Thymus (tissue), 11 donors: Measurements from ENCODE around the gene PCDHGA1. TPM values are rescaled to one million over a fixed set of nuclear protein-coding genes. Genes with fewer than 3 reads are reported as not detected.

Source experiments
- DNase-seq, 9 donors: peaks; one replicate each; pipeline ENCODE4 v3.0.0-alpha.2; 2013; ENCODE audit warnings: low spot score in 9 of 9, low read depth in 6 of 9, missing footprints in 1 of 9
- H3K27ac ChIP-seq, 2 donors: one replicate each; pipeline ENCODE4 v1.5.1; 2013; ENCODE audit warnings: control low read depth in 1 of 2, low read depth in 1 of 2, low read length in 1 of 2, mild to moderate bottlenecking in 1 of 2, moderate library complexity in 1 of 2
- H3K27me3 ChIP-seq, 2 donors: one replicate each; pipeline ENCODE4 v1.5.1; 2013; ENCODE audit warnings: low read length in 1 of 2; ENCODE audit not compliant: control insufficient read depth in 2 of 2, insufficient read depth in 1 of 2
- H3K36me3 ChIP-seq, 2 donors: one replicate each; pipeline ENCODE4 v1.5.1; 2013; ENCODE audit warnings: low read length in 1 of 2, mild to moderate bottlenecking in 1 of 2, moderate library complexity in 1 of 2; ENCODE audit not compliant: control insufficient read depth in 2 of 2, insufficient read depth in 2 of 2
- H3K4me1 ChIP-seq, 2 donors: one replicate each; pipeline ENCODE4 v1.5.1; 2013; ENCODE audit warnings: low read length in 2 of 2; ENCODE audit not compliant: control insufficient read depth in 2 of 2, insufficient read depth in 2 of 2
- H3K4me3 ChIP-seq, 2 donors: one replicate each; pipeline ENCODE4 v1.5.1; 2013; ENCODE audit warnings: low read length in 2 of 2, control low read depth in 1 of 2, mild to moderate bottlenecking in 1 of 2
- H3K9me3 ChIP-seq, 2 donors: one replicate each; pipeline ENCODE4 v1.5.1; 2013; ENCODE audit warnings: low read length in 1 of 2, mild to moderate bottlenecking in 1 of 2; ENCODE audit not compliant: control insufficient read depth in 2 of 2, insufficient read depth in 1 of 2
- WGBS: extraction: QIAGEN DNeasy Blood & Tissue Kit; methylation state at CpG from one replicate; pipeline ENCODE4 v1.1.7; 2013; 5-methylcytosine and 5-hydroxymethylcytosine counted together
- polyA plus RNA-seq: library from polyadenylated mRNA; stranded (reverse); fragments of 200-250 nt; gene quantifications from one replicate; pipeline ENCODE4 v1.2.3, GENCODE V29; 2013
- total RNA-seq: library from RNA; stranded (reverse); fragments of 120-200 nt; gene quantifications from one replicate; pipeline ENCODE4 v1.2.4, GENCODE V29; 2013
- donor health status: healthy.

Gene PCDHGA1
- total and polyA plus RNA-seq, 2 donors, result 0.09 to 0.16 TPM

GRCh38 chr5:141510160-141510559, 179.8 kb downstream of the PCDHGA1 start:
- no peak overlapping the region for H3K4me3 ChIP-seq
- DNase-seq, result no peak
- H3K4me1 ChIP-seq, result peaks cover 10 to 56% of the 10 kb centered on the region in 2 donors
- H3K36me3 ChIP-seq, result peaks cover 2 to 5% of the 10 kb centered on the region in 2 donors
- no peaks in the 10 kb centered on the region for H3K9me3 ChIP-seq
- WGBS, result 98% methylated on average over 9 of the region's 9 CpGs
- H3K27me3 ChIP-seq, result peaks cover 0 to 51% of the 10 kb centered on the region in 2 donors
- no peak overlapping the region for H3K27ac ChIP-seq

- 93% methylated on average over 14 of the region's 14 CpGs for WGBS
- Histone ChIP-seq H3K27ac (no peak overlapping the region), H3K4me3 (no peak overlapping the region), H3K27me3 (peaks cover 0 to 51% of the 10 kb centered on the region in 2 donors), H3K4me1 (peaks cover 10 to 63% of the 10 kb centered on the region in 2 donors), H3K9me3 (no peaks in the 10 kb centered on the region), H3K36me3 (peaks cover 10 to 11% of the 10 kb centered on the region in 2 donors)
- DNase-seq, result no peak
Observed at GRCh38 chr5:141510850-141511601, 180.7 kb downstream of the PCDHGA1 start.

DNA sequence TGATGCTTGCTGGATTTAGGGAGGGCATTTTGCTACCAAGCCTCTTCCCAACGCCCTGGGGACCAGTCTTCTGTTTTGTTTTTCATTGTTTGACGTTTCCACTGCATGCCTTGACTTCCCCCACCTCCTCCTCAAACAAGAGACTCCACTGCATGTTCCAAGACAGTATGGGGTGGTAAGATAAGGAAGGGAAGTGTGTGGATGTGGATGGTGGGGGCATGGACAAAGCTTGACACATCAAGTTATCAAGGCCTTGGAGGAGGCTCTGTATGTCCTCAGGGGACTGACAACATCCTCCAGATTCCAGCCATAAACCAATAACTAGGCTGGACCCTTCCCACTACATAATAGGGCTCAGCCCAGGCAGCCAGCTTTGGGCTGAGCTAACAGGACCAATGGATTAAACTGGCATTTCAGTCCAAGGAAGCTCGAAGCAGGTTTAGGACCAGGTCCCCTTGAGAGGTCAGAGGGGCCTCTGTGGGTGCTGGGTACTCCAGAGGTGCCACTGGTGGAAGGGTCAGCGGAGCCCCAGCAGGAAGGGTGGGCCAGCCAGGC, 181.5 kb downstream of the PCDHGA1 start:
- H3K4me3 ChIP-seq, result no peak overlapping the region
- H3K9me3 ChIP-seq, result no peaks in the 10 kb centered on the region
- peaks cover 10 to 63% of the 10 kb centered on the region in 2 donors for H3K4me1 ChIP-seq
- H3K27me3 ChIP-seq, result peaks cover 0 to 51% of the 10 kb centered on the region in 2 donors
- no peak for DNase-seq
- 83% methylated on average over 4 of the region's 4 CpGs for WGBS
- peak overlapping the region in 1 of 2 donors; percentile 46 for H3K27ac ChIP-seq
- peaks cover 18 to 19% of the 10 kb centered on the region in 2 donors for H3K36me3 ChIP-seq

DNA sequence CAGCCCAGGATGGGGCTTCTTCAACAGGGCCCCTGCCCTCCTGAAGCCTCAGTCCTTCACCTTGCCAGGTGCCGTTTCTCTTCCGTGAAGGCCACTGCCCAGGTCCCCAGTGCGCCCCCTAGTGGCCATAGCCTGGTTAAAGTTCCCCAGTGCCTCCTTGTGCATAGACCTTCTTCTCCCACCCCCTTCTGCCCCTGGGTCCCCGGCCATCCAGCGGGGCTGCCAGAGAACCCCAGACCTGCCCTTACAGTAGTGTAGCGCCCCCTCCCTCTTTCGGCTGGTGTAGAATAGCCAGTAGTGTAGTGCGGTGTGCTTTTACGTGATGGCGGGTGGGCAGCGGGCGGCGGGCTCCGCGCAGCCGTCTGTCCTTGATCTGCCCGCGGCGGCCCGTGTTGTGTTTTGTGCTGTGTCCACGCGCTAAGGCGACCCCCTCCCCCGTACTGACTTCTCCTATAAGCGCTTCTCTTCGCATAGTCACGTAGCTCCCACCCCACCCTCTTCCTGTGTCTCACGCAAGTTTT, 182.1 kb downstream of the PCDHGA1 start:
- H3K9me3 ChIP-seq, result no peaks in the 10 kb centered on the region
- peak overlapping the region; percentile 72 to 73 for H3K27ac ChIP-seq
- WGBS, result 7% methylated on average over 28 of the region's 28 CpGs
- DNase-seq, result peak in 7 of 9 donors; percentile 49 to 83 (median 68)
- H3K27me3 ChIP-seq, result peaks cover 0 to 51% of the 10 kb centered on the region in 2 donors
- H3K4me3 ChIP-seq, result peak overlapping the region; percentile 38 to 41
- peaks cover 24 to 25% of the 10 kb centered on the region in 2 donors for H3K36me3 ChIP-seq
- H3K4me1 ChIP-seq, result peaks cover 10 to 60% of the 10 kb centered on the region in 2 donors

DNA sequence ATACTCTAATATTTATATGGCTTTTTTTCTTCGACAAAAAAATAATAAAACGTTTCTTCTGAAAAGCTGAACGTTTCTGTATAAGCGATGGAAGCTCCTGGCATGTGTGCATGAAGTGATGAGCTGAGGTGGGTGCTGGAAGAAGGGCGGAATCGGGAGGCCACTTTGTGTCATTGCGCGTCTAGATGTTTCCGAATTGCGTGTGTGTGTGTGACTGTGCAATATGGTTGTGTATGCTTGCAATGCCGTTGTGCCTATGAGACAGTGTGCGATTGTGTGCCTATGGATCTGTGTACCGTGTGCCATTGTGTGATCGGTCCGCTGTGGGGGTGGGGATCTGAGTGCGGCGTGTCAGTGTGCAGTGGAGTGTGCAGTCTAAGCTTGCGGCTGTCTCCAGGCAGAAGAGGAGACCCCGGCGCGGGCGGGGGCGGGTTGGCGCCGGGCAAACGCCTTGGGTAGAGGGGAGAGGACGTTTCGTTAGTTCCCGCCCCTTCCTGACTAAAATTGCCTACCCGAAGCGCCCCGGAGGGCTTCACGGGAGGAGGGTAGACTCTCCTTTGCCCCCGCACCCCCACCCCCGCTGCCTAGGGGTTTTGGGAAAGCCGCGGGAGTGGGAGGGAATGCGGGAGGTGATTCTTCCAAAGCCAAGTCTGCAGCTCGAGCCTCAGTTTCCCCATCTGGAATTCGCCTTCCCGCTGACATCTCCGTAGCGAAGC, 182.8 kb downstream of the PCDHGA1 start:
- Histone ChIP-seq H3K27me3 (peaks cover 0 to 45% of the 10 kb centered on the region in 2 donors), H3K27ac (peak overlapping the region; percentile 72 to 77), H3K4me3 (peak overlapping the region; percentile 38 to 41), H3K9me3 (no peaks in the 10 kb centered on the region), H3K36me3 (peaks cover 30 to 31% of the 10 kb centered on the region in 2 donors), H3K4me1 (peaks cover 10 to 54% of the 10 kb centered on the region in 2 donors)
- 10% methylated on average over 43 of the region's 43 CpGs for WGBS
- DNase-seq, result peak in 5 of 9 donors; percentile 31 to 66 (median 39)

- H3K27ac ChIP-seq, result peak overlapping the region; percentile 72 to 77
- 43% methylated on average over 29 of the region's 29 CpGs for WGBS
- H3K4me3 ChIP-seq, result peak overlapping the region; percentile 38 to 41
- peaks cover 10 to 48% of the 10 kb centered on the region in 2 donors for H3K4me1 ChIP-seq
- peak in 5 of 9 donors; percentile 28 to 64 (median 34) for DNase-seq
- no peaks in the 10 kb centered on the region for H3K9me3 ChIP-seq
- peaks cover 0 to 39% of the 10 kb centered on the region in 2 donors for H3K27me3 ChIP-seq
- H3K36me3 ChIP-seq, result peaks cover 32 to 38% of the 10 kb centered on the region in 2 donors
Observed at GRCh38 chr5:141513627-141514329, 183.5 kb downstream of the PCDHGA1 start.

GRCh38 chr5:141514330-141515133, 184.2 kb downstream of the PCDHGA1 start:
- Histone ChIP-seq H3K9me3 (no peaks in the 10 kb centered on the region), H3K27me3 (peaks cover 0 to 32% of the 10 kb centered on the region in 2 donors), H3K27ac (peak overlapping the region; percentile 36 to 72), H3K4me3 (no peak overlapping the region), H3K4me1 (peaks cover 10 to 40% of the 10 kb centered on the region in 2 donors), H3K36me3 (peaks cover 39 to 45% of the 10 kb centered on the region in 2 donors)
- WGBS, result 93% methylated on average over 6 of the region's 6 CpGs
- DNase-seq, result peak in 1 of 9 donors; percentile 38

DNA sequence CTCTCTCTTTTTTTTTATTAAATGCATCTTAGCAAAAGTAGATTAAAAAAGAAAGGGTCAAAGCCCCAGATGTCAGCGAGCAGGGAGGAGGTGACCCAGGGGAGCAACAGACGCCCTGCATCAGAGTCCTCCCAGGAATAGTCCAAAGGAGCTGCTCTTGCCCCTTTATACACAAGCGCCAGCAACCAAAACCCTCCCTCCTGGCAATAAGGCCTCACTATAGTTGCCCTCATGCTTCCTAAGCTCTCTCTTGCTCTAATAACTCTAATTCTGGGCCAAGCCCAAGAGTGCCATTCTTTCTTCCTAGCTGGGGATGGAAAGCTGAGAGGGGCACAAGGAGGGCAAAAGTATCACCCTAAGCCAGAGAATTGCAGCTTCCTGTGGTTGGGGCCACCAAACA, 184.8 kb downstream of the PCDHGA1 start:
- peaks cover 10 to 38% of the 10 kb centered on the region in 2 donors for H3K4me1 ChIP-seq
- peak overlapping the region in 1 of 2 donors; percentile 72 for H3K27ac ChIP-seq
- DNase-seq, result no peak
- peaks cover 44 to 52% of the 10 kb centered on the region in 2 donors for H3K36me3 ChIP-seq
- H3K27me3 ChIP-seq, result peaks cover 0 to 32% of the 10 kb centered on the region in 2 donors
- 98% methylated on average over 3 of the region's 3 CpGs for WGBS
- H3K9me3 ChIP-seq, result no peaks in the 10 kb centered on the region
- H3K4me3 ChIP-seq, result no peak overlapping the region
